Skeletal muscle satellite cell (primary cell): ENCODE measurements around the gene MARCHF10.

Source experiments
- H3K27me3 ChIP-seq: 2 replicates; pipeline ENCODE4 v1.7.0; 2013; ENCODE audit warnings: low read length; ENCODE audit not compliant: control insufficient read depth, insufficient read depth
- H3K36me3 ChIP-seq: 2 replicates; pipeline ENCODE4 v1.7.0; 2013; ENCODE audit warnings: mild to moderate bottlenecking, control low read depth, low read length; ENCODE audit not compliant: insufficient read depth
- H3K4me1 ChIP-seq: 2 replicates; pipeline ENCODE4 v1.7.0; 2013; ENCODE audit warnings: low read length; ENCODE audit not compliant: control insufficient read depth, insufficient read depth
- H3K4me2 ChIP-seq: 2 replicates; pipeline ENCODE4 v1.7.0; 2013; ENCODE audit warnings: mild to moderate bottlenecking, low read length
- H3K4me3 ChIP-seq: 2 replicates; pipeline ENCODE4 v1.7.0; 2013; ENCODE audit warnings: low read length
- H3K9ac ChIP-seq: 2 replicates; pipeline ENCODE4 v1.7.0; 2013; ENCODE audit warnings: mild to moderate bottlenecking, low read depth, low read length, moderate library complexity
- H3K9me3 ChIP-seq: replicated peaks from 2 replicates; pipeline ENCODE4 v1.7.0; 2013; ENCODE audit warnings: mild to moderate bottlenecking, control low read depth, low read length

MARCHF10 gene

GRCh38 chr17:62676231-62676943 lies 131.7 kb downstream of the MARCHF10 start:
- H3K4me2 ChIP-seq = no peak overlapping the region
- H3K4me1 ChIP-seq = peaks cover 4% of the 10 kb centered on the region
- peaks cover 93% of the 10 kb centered on the region for H3K36me3 ChIP-seq
- no peaks in the 10 kb centered on the region for H3K27me3 ChIP-seq
- H3K9me3 ChIP-seq = no peaks in the 10 kb centered on the region
- no peak overlapping the region for H3K4me3 ChIP-seq
- H3K9ac ChIP-seq = no peak overlapping the region

GRCh38 chr17:62675701-62676100 lies 132.4 kb downstream of the MARCHF10 start:
- Histone ChIP-seq H3K4me3 (no peak overlapping the region), H3K4me2 (no peak overlapping the region), H3K9me3 (no peaks in the 10 kb centered on the region), H3K9ac (no peak overlapping the region), H3K27me3 (no peaks in the 10 kb centered on the region), H3K36me3 (peaks cover 93% of the 10 kb centered on the region), H3K4me1 (peaks cover 6% of the 10 kb centered on the region)

- Histone ChIP-seq H3K4me2 (no peak overlapping the region), H3K27me3 (no peaks in the 10 kb centered on the region), H3K9ac (no peak overlapping the region), H3K4me1 (peaks cover 6% of the 10 kb centered on the region), H3K36me3 (peaks cover 93% of the 10 kb centered on the region), H3K9me3 (no peaks in the 10 kb centered on the region), H3K4me3 (no peak overlapping the region)
Observed at GRCh38 chr17:62675260-62675659, 132.9 kb downstream of the MARCHF10 start.

- H3K9ac ChIP-seq = no peak overlapping the region
- peaks cover 93% of the 10 kb centered on the region for H3K36me3 ChIP-seq
- H3K9me3 ChIP-seq = no peaks in the 10 kb centered on the region
- H3K4me3 ChIP-seq = no peak overlapping the region
- no peaks in the 10 kb centered on the region for H3K27me3 ChIP-seq
- no peak overlapping the region for H3K4me2 ChIP-seq
- H3K4me1 ChIP-seq = peaks cover 6% of the 10 kb centered on the region
Observed at GRCh38 chr17:62674841-62675240, 133.3 kb downstream of the MARCHF10 start.

GRCh38 chr17:62674363-62674739 lies 133.8 kb downstream of the MARCHF10 start:
- no peak overlapping the region for H3K4me3 ChIP-seq
- H3K9ac ChIP-seq = no peak overlapping the region
- H3K4me2 ChIP-seq = no peak overlapping the region
- H3K36me3 ChIP-seq = peaks cover 92% of the 10 kb centered on the region
- H3K9me3 ChIP-seq = no peaks in the 10 kb centered on the region
- peaks cover 6% of the 10 kb centered on the region for H3K4me1 ChIP-seq
- no peaks in the 10 kb centered on the region for H3K27me3 ChIP-seq

- peaks cover 90% of the 10 kb centered on the region for H3K36me3 ChIP-seq
- no peaks in the 10 kb centered on the region for H3K27me3 ChIP-seq
- H3K9ac ChIP-seq = no peak overlapping the region
- H3K4me3 ChIP-seq = no peak overlapping the region
- H3K4me1 ChIP-seq = peaks cover 6% of the 10 kb centered on the region
- no peak overlapping the region for H3K4me2 ChIP-seq
- no peaks in the 10 kb centered on the region for H3K9me3 ChIP-seq
Observed at GRCh38 chr17:62673614-62674362, 134.3 kb downstream of the MARCHF10 start.

GRCh38 chr17:62672957-62673356 lies 135.2 kb downstream of the MARCHF10 start:
- no peaks in the 10 kb centered on the region for H3K27me3 ChIP-seq
- no peak overlapping the region for H3K4me3 ChIP-seq
- H3K4me2 ChIP-seq = no peak overlapping the region
- peaks cover 6% of the 10 kb centered on the region for H3K4me1 ChIP-seq
- H3K36me3 ChIP-seq = peaks cover 87% of the 10 kb centered on the region
- H3K9me3 ChIP-seq = no peaks in the 10 kb centered on the region
- H3K9ac ChIP-seq = no peak overlapping the region

- H3K27me3 ChIP-seq = no peaks in the 10 kb centered on the region
- H3K4me2 ChIP-seq = no peak overlapping the region
- H3K4me3 ChIP-seq = no peak overlapping the region
- H3K9me3 ChIP-seq = no peaks in the 10 kb centered on the region
- H3K9ac ChIP-seq = no peak overlapping the region
- H3K36me3 ChIP-seq = peaks cover 90% of the 10 kb centered on the region
- H3K4me1 ChIP-seq = peaks cover 6% of the 10 kb centered on the region
Observed at GRCh38 chr17:62671553-62671952, 136.6 kb downstream of the MARCHF10 start.

- H3K4me1 ChIP-seq = peaks cover 6% of the 10 kb centered on the region
- H3K9ac ChIP-seq = no peak overlapping the region
- peaks cover 90% of the 10 kb centered on the region for H3K36me3 ChIP-seq
- no peaks in the 10 kb centered on the region for H3K27me3 ChIP-seq
- H3K9me3 ChIP-seq = no peaks in the 10 kb centered on the region
- H3K4me3 ChIP-seq = no peak overlapping the region
- H3K4me2 ChIP-seq = no peak overlapping the region
Observed at GRCh38 chr17:62670202-62670821, 137.8 kb downstream of the MARCHF10 start.

GRCh38 chr17:62668091-62668804 lies 139.9 kb downstream of the MARCHF10 start:
- Histone ChIP-seq H3K4me2 (no peak overlapping the region), H3K9ac (no peak overlapping the region), H3K4me3 (no peak overlapping the region), H3K27me3 (no peaks in the 10 kb centered on the region), H3K4me1 (peaks cover 6% of the 10 kb centered on the region), H3K9me3 (no peaks in the 10 kb centered on the region), H3K36me3 (peaks cover 80% of the 10 kb centered on the region)
